NCI-H1417 treated with DMSO at 0.1 percent for 48 hours (cell line): ENCODE measurements around the gene P2RX3.

Source experiments
- DNase-seq: peaks from one replicate; lab custom pipeline; 2025; lab: John Stamatoyannopoulos, UW

P2RX3 gene

GRCh38 chr11:57373146-57373545 lies 35.0 kb downstream of the P2RX3 start:
- no peak for DNase-seq

DNA sequence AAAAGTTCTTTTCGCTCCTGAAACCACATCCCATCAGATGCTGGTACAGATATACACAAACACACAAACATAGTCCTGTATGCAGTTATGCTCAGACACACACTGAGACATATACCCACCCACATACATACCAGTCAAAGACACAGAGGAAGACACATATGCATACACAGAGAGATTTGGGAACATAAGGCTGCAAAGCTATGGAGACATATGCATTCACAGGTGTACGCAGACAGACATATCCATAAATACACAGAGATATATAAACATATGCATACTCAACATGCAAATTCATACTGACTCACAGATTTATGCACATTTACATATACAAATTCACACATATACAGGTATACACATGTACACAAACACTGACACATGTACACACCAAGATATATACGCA lies 36.8 kb downstream of the P2RX3 start:
- no peak for DNase-seq

- no peak for DNase-seq
Measured at GRCh38 chr11:57375490-57375889, 37.3 kb downstream of the P2RX3 start.

DNA sequence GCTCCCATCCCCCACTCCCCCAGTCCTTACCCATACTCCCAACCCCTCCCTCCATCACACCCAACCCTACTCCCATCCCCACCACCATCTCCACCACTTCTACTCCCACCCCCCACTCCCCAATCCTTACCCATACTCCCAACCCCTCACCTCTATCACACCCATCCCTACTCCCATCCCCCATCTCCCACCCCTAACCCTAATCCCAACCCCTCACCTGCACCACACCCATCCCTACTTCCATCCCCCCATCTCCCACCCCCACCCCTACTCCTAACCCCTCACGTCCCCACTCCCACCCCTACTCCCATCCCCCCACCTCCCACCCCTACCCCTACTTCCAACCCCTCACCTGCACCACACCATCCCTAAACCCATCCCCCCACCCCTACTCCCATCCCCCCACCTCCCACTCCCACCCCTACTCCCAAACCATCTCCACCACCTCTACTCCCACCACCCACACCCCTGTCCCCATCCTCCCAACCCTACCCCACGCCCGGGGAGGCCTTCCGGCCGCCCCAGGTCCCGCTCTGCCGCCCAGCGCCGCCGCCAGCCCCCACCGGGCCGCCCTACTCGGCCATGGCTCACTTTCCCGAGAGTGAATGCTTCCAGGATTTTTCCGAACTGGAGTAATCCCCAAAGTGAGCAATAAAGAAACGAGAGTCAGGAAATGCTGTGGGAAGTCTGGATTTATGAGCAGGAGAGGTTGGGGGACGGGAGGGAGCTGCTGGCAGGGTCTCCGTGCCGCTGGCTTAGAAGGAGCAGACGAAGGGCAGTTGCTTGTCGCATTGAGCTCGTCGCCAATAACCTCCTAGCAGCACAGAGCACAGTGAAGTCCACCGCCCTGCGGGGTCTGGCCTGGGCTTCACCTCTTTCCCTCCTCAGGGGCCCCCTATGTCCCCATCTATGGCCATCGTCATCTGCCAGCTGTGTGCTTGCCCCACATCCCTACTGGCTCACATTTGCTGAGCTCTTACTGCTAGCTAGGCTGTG lies 38.2 kb downstream of the P2RX3 start:
- DNase-seq: no peak

DNA sequence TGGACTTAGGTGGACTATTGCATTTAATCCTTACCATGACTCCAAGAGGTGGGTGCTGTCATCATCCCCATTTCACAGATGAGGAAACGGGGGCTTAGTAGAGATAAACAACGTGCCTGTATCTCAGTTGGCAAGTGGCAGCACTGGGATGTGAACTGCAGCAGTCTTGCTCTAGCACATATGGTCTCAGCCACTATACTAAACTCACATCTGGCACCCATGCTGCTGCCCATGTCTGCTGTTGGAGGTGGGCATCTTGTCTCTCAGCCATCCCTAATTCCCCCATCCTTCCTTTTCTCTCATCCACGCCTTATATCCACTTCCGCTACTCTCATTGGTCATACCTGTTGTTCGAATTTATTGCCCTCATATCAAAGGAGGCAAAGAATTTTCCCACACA lies 39.0 kb downstream of the P2RX3 start:
- DNase-seq: no peak

DNA sequence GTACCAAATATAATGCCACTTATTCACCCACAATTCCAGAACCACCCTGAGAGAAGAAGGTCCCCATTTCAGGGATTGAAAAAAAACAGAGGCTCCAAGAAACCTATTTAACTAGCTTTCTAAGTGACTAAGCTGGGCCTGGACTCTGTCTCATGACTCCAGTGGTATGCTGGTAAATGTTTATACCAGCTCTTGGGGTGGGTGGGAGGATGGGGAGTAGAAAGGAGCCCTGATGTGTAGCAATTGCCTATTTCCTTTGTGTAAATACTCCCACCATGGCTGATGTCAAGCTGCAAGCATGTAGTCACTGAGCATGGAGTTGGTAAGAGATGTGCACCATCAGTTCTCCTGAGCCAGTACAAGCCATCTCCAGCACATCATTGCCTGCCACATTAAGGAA lies 40.0 kb downstream of the P2RX3 start:
- DNase-seq: no peak

GRCh38 chr11:57379732-57380131 lies 41.6 kb downstream of the P2RX3 start:
- DNase-seq: no peak

GRCh38 chr11:57380975-57381374 lies 42.8 kb downstream of the P2RX3 start, which contains the start of gene PRG3:
PRG3 (minus strand) TSS chr11:57381150; CDS start chr11:57380708, 442 bp downstream.
- no peak for DNase-seq

DNA sequence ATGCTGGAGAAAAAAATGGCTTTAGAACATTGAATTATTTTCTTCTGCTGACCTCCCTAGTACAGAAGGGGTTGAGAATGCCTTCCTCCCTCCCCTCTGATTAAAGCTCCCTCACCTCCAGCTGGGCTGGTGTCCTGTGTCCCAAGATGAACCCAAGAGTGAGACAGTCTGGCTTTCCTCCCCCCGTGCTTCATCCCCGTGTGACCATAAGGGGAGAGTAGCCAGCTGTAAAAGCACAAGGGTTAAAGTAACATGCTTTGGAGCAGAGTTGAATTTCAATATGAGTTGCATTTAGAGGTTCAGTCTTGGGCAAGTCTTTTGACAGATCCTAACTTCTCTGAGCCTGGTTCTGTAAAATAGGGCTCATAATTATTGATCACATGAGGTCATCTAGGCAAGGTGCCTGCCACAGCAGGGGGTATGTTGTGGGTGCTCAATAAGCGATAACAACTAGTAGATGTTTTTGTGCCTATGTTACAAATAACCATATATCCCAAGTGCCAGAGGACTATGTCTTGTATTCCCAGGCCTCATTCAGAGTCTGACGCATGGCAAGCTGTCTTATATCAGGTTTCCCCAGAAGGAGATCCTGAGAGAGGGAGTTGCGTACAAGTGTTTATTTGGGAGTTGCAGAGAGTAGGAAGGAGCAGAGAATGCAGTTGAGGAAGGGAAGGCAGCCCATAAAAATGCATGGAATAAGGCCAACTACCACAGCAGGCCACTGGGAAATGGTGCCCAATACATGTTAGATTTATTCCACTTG lies 48.2 kb downstream of the P2RX3 start:
- no peak for DNase-seq

- DNase-seq: no peak
Measured at GRCh38 chr11:57387289-57388030, 49.3 kb downstream of the P2RX3 start.

- DNase-seq: no peak
Measured at GRCh38 chr11:57390535-57390934, 52.4 kb downstream of the P2RX3 start, which contains the start of gene PRG2. PRG2 (minus strand) TSS chr11:57390650; CDS start chr11:57389944, 706 bp downstream.

DNA sequence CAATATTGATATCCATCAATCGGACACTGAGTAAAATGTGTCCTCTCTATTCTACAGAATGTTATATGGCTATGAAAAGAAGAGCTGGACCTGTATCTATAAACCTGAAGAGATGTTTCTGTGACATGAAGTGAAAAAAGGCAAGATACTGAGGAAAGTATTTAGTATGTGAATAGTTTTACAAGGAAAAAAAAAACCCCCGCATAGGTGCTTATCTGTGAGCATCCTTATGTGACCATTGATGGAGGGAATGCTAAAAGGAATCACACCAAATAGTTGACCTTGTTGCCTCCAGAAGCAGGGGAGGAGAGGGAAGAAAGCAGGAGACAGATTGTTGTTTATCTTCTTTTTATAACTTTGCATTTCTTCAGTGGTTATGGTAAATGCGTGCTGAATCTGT lies 53.0 kb downstream of the P2RX3 start:
- no peak for DNase-seq

GRCh38 chr11:57391539-57391938 lies 53.4 kb downstream of the P2RX3 start:
- no peak for DNase-seq

- no peak for DNase-seq
Measured at GRCh38 chr11:57392066-57392762, 54.1 kb downstream of the P2RX3 start.

GRCh38 chr11:57392763-57393105 lies 54.6 kb downstream of the P2RX3 start:
- no peak for DNase-seq

- DNase-seq: no peak
Measured at GRCh38 chr11:57394203-57394965, 56.2 kb downstream of the P2RX3 start.

DNA sequence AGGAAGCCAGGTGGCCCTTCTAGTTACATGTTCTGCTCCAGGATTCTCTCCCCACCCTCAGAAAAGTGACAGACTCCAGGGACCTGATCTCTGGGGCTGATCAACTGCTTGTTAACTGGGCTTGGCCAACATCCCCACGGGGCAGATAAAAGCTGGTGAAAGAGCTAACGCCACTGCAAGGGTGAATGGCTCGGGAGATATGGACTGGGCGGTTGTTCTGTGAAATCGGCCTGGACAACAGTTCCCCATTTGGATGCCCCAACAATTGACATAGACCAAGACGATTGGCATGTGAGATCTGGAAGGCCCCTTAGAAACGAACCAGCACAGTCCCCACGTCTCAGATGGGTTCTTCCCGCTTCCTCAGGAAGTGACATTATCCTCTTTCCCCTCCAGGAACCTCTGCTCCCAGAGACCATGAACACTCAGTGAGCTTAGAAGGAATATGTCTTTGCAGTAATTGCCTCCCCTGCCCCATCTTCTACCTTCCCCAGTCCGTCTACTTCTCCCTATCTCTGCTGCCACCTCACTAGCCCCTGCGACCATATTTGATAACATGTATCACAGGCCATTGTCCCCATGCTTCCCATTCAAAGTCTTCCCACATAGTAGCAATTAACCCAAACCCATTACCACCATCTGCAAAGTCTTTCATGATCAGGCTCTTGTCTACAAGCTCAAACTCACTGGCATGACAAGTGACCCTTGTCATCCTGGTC lies 57.9 kb downstream of the P2RX3 start:
- no peak for DNase-seq

DNA sequence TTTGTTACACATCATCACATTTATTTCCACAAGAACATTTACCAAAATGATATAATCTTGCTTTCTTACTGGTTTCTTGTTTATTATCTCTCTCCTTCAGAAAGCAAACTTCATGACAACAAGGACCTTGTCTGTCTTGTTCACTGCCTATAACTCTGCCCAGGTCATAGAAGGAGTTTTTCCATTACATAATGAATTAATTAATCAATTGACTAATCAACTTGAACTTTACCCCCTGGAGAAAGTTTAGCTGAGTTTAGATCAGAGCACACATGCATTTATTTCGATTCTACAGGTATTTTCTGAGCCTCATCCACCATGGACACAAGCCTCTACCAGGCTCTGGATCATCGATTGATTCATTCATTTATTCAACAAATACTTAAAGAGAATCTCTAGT lies 58.6 kb downstream of the P2RX3 start:
- DNase-seq: no peak

- no peak for DNase-seq
Measured at GRCh38 chr11:57397394-57397990, 59.3 kb downstream of the P2RX3 start.

DNA sequence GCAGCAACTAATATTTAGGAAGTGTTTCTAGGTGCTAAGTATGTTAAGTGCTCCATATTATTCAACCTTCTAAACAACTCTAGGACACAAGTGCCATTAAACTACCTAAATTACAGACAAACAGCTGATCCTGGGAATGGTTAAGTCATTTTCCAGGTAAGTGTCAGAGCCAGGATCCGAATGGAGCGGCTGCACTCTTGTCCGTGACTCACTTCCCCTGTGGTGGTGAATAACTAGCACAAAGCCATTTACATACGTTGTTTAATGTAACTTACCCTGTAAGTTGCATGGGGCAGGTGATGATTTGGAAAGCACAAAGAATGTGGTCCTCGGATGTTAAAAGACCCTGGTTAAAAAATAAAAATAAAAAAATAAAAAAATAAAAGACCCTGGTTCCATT lies 61.1 kb downstream of the P2RX3 start:
- no peak for DNase-seq
